IPS-18a (cell line): ENCODE data around the gene HELZ2.
"Not testable (repeated sequence)": the region's sequence is repeated elsewhere in the genome, so short reads cannot be mapped to it uniquely, and the experiment has no call there.

Experiments used
- H3K27ac ChIP-seq: one replicate; pipeline ENCODE4 v1.5.1; 2013; ENCODE audit warnings: low read length
- H3K27me3 ChIP-seq: one replicate; pipeline ENCODE4 v1.6.1; 2013; ENCODE audit warnings: mild to moderate bottlenecking, low read length; ENCODE audit not compliant: control insufficient read depth, insufficient read depth
- H3K36me3 ChIP-seq: one replicate; pipeline ENCODE4 v1.6.1; 2013; ENCODE audit warnings: low read depth, low read length; ENCODE audit not compliant: control insufficient read depth
- H3K4me1 ChIP-seq: one replicate; pipeline ENCODE4 v1.6.1; 2013; ENCODE audit warnings: low read depth, low read length; ENCODE audit not compliant: control insufficient read depth
- H3K4me3 ChIP-seq: one replicate; pipeline ENCODE4 v1.5.1; 2013; ENCODE audit warnings: low read length
- H3K9ac ChIP-seq: one replicate; pipeline ENCODE4 v1.6.1; 2013; ENCODE audit warnings: mild to moderate bottlenecking, low read length, moderate library complexity
- H3K9me3 ChIP-seq: one replicate; pipeline ENCODE4 v1.6.1; 2013; ENCODE audit warnings: low read depth, low read length; ENCODE audit not compliant: control insufficient read depth

HELZ2 gene

DNA sequence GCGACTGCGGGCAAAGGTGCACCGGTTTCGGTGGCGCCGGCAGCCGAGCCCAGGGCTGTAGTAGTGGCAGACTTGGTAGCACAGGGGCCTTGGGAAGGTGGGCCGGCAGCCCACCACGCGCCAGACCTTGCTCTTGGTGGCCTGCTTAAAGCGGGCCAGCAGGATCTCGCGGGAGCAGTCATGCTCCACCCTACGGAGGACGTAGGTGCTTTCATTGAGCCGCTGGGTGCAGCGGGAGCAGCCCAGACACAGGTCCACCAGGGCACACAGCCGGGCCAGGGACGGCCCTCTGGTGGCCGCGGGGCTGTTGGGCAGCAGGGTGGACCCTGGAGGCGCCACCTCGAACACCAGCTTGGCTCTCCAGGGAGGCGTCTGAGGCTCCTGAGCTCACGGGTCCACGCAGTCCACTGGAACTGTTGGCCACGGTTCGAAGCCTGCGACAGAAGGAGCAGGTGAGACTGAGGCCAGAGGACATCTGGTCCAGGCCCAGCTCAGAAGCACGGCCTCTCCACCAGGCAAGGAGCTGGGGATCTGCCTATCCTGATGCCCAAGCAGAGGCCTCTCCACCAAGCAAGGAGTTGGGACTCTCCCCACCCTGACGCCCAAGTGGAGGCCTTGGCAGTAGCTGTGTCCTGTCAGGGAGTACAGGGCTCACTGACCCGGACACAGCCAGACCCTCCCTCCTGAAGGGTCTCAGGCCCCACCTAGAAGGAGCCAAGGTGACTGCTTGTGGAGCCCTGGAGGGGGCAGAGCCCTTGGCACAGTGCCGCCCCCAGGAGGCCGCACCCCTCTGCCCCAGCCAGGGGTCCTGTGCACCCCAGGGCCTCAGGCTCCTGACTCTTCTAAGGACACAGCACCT lies 1.0 kb downstream of the HELZ2 start:
- Histone ChIP-seq H3K4me1 (no peaks in the 10 kb centered on the region), H3K36me3 (no peaks in the 10 kb centered on the region), H3K27ac (no peak overlapping the region), H3K9ac (no peak overlapping the region), H3K9me3 (no peaks in the 10 kb centered on the region), H3K27me3 (peaks cover 6% of the 10 kb centered on the region), H3K4me3 (peak overlapping the region; percentile 66)

DNA sequence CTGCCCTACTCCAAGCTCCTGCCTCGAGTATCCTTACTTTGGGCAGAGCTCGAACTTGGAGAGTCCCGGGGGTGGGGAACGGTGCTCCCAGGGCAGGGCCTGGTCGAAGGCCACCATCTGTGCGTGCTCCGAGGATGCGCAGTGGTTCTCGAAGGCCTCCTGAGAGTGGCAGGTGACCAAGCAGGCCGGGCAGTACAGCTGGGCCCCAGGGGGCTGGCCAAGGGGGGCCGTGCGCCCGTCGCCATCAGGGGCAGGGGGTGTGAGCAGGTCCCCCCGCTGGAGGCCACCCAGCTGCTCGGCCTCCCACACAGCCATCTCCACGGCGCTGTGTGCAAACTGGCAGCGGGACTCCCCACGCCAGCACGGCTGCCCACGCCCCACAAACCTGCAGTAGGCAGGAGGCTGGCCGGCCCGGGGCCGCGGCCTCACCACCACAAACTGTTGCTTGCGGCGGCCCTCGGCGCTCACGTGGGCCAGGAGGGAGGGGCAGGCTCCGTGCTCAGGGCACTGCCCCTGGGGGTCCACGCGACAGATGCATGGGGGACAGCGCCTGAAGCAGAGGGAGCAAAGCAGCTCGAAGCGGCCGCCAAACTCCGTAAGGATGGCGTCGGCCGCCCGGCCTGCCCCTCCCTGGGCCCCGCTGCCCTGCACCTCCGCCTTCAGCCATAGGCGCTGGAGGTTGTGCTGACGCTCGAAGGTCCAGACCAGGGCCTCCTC lies 1.8 kb downstream of the HELZ2 start:
- Histone ChIP-seq H3K4me3 (no peak overlapping the region), H3K4me1 (no peaks in the 10 kb centered on the region), H3K9me3 (no peaks in the 10 kb centered on the region), H3K9ac (no peak overlapping the region), H3K36me3 (no peaks in the 10 kb centered on the region), H3K27me3 (peaks cover 6% of the 10 kb centered on the region), H3K27ac (no peak overlapping the region)

DNA sequence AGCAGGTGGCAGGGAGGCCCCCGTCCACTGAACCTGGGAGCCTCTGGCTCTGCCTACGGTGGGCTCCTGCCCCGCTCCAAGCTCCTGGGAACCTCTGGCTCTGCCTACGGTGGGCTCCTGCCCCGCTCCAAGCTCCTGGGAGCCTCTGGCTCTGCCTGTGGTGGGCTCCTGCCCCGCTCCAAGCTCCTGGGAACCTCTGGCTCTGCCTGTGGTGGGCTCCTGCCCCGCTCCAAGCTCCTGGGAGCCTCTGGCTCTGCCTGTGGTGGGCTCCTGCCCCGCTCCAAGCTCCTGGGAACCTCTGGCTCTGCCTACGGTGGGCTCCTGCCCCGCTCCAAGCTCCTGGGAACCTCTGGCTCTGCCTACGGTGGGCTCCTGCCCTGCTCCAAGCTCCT lies 3.0 kb downstream of the HELZ2 start:
- H3K4me1 ChIP-seq, H3K9ac ChIP-seq, H3K27ac ChIP-seq, H3K27me3 ChIP-seq, H3K4me3 ChIP-seq, H3K36me3 ChIP-seq, H3K9me3 ChIP-seq: not testable (repeated sequence)

DNA sequence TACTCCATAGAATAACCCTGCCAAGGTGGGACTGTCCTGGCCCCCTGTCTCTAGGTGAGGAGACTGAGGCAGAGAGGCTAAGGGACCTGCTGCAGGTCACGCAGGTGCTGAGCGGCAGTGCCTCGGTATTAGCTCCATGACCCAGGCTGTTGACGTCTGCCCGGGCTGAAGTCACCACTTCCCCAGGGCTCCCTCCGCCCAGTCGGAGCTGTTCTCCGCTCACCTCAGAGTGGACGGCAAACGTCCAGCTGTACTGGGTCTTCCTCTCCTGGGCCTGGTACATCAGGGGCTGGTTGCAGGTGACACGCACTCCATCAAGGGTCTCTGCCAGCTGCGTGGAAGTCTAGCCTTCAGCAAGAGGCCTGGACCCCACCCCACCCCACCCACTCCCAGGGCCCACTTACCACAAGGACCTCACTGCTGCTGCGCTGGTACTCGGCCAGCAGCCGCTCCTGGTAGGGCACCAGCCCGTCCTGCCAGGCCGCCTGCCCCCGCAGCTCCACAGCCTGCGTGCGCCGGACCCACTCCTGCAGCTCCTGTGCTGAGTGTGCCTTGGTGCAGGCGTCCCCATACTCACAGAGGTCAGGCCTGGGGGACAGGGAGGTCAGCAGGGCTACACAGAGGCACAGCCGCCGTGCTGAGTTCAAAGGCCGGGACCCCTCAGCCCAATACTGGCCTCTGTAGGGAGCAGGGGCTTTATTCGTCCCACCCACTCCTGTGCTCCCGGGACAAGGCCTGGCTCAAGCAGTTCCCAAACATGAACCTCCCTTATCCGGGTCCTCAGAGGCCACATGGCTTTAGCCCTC lies 3.6 kb downstream of the HELZ2 start:
- no peak overlapping the region for H3K4me3 ChIP-seq
- no peaks in the 10 kb centered on the region for H3K9me3 ChIP-seq
- no peak overlapping the region for H3K9ac ChIP-seq
- no peaks in the 10 kb centered on the region for H3K4me1 ChIP-seq
- no peaks in the 10 kb centered on the region for H3K36me3 ChIP-seq
- H3K27me3 ChIP-seq, result peaks cover 6% of the 10 kb centered on the region
- no peak overlapping the region for H3K27ac ChIP-seq

DNA sequence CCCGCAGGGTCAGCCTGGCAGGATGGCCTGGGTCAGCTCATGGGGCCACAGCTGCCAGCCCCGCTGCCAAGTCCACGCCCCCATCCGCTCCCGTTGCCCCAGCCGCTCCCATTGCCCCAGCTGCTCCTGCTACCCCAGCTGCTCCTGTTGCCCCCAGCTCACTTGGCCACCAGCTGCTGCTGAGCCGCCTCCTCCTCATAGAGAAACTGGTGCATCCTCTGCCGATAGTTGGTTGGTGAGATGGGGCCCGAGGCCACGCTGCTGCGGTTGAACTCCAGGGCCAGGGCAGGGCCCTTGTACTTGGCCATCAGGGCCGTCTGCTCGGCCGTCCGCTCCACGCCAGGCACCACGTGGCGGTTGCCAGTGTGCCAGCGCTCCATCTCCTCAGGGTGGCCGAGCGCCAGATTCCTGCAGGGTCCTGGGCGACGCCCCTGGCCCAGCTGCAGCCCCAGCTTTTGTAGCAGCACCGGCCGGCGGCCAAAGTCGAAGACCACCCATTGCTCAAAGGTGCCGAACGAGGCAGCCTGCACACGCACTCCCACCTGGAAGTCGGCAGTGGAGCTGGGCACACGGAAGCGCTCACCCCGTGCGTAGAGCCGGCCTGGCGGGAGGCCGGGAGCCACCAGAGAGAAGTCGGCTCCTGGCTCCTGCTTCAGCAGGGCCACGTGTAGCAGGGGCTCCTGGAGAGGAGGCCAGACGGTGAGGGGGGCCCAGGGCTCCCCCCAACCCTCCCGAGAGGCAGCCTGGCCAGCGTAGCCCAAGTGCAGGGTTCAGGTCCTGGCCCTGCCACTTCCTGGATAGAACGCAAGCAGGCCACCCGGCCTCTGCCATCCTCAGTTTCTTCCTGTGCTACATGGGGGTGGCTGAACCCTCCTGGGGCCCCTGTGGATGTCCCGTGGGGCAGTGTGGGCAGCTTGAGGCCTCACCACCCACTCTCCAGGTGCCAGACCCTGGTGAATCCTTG lies 4.8 kb downstream of the HELZ2 start:
- H3K36me3 ChIP-seq, result no peaks in the 10 kb centered on the region
- no peaks in the 10 kb centered on the region for H3K9me3 ChIP-seq
- H3K9ac ChIP-seq, result no peak overlapping the region
- H3K4me1 ChIP-seq, result no peaks in the 10 kb centered on the region
- no peak overlapping the region for H3K27ac ChIP-seq
- peaks cover 6% of the 10 kb centered on the region for H3K27me3 ChIP-seq
- H3K4me3 ChIP-seq, result no peak overlapping the region

DNA sequence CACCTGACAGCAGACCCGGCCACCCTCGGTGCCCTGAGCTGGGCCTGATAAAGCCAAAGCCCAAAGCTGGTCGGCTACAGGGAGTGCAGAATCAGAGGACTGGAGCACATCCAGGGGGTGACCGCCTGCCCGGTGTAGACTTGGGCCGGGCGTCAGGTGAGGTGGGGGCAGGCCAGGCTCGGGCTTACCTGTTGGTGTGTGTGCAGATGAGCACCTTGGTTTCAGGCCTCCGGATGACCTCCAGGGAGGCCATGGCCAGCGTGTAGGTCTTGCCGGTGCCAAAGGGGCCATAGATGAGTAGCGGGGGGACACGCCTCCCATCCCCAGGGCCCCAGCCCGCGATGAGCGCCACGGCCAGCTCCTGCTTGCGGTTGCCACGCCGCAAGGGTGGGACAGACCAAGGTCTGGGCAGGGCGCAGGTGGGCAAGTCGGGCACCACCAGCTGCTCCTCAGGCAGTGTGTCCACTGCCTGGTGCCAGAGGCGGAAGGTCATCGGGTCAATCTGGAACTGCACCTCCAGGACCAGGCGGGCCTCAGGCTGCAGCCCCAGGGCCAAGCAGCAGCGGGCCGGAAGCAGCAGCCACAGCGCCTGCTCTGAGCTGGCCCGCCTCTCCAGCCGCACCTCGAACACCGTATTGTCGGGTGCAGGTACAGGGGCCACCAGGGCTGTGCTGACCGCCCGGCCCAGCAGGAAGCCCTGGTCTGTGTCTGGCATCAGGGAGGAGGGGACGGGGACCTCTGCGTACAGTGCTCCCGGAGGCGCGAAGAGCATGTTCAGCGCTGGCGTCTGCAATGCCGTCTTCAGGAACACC lies 5.7 kb downstream of the HELZ2 start:
- Histone ChIP-seq H3K36me3 (no peaks in the 10 kb centered on the region), H3K9ac (no peak overlapping the region), H3K9me3 (no peaks in the 10 kb centered on the region), H3K27ac (no peak overlapping the region), H3K4me1 (no peaks in the 10 kb centered on the region), H3K27me3 (peaks cover 2% of the 10 kb centered on the region), H3K4me3 (no peak overlapping the region)

DNA sequence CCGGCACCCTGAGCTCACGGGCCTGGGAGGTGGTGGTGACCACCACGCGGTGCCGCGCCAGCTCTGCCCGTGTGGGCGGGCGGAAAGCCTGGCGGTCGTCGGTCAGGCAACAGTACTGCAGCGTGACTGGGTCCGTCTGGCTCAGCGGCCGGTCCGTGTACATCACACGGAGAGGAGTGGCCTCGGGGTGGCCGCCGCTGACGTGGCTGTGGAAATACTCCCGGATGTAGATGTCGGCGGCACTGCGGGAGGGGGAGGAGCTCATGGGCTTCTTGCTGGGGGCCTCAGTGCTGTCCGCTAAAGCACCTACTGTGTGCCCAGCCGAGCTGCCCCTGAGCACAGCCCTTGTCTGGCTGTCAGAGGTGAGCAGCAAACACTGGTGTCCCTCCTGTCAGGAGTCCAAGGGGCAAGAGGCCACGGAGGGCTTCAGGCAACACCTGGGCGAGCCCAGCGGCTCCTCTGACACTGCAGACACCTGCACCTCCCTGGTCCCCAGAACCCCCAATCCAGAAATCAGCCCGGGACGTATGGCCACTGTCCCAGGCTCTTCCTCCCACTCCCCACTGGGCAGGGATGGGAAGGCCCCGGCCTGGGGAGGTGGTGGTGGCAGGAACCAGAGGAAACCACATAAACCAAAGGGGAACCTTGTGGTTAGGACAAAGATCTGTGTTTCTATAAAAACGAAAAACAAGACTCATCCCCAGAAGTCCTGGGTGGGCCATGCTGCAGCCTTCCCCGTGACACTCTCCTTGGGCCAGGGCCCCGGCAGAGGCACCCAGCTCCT lies 6.5 kb downstream of the HELZ2 start:
- Histone ChIP-seq H3K9ac (no peak overlapping the region), H3K27me3 (no peaks in the 10 kb centered on the region), H3K4me3 (no peak overlapping the region), H3K27ac (no peak overlapping the region), H3K4me1 (no peaks in the 10 kb centered on the region), H3K9me3 (no peaks in the 10 kb centered on the region), H3K36me3 (no peaks in the 10 kb centered on the region)

DNA sequence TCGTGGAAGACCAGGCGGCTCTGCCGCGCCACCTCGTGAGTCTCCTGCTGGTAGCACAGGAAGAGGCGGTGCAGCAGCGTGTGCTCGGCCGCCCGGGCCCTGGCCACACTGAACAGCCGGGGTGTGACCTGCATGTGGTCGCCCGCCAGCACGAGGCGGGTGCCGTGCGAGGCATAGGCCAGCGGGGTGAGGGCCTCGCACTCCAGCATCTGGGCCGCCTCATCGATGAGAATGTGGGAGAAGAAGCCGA lies 7.0 kb downstream of the HELZ2 start:
- H3K27ac ChIP-seq, result no peak overlapping the region
- no peaks in the 10 kb centered on the region for H3K27me3 ChIP-seq
- H3K36me3 ChIP-seq, result no peaks in the 10 kb centered on the region
- no peak overlapping the region for H3K4me3 ChIP-seq
- H3K9ac ChIP-seq, result no peak overlapping the region
- no peaks in the 10 kb centered on the region for H3K9me3 ChIP-seq
- no peaks in the 10 kb centered on the region for H3K4me1 ChIP-seq

DNA sequence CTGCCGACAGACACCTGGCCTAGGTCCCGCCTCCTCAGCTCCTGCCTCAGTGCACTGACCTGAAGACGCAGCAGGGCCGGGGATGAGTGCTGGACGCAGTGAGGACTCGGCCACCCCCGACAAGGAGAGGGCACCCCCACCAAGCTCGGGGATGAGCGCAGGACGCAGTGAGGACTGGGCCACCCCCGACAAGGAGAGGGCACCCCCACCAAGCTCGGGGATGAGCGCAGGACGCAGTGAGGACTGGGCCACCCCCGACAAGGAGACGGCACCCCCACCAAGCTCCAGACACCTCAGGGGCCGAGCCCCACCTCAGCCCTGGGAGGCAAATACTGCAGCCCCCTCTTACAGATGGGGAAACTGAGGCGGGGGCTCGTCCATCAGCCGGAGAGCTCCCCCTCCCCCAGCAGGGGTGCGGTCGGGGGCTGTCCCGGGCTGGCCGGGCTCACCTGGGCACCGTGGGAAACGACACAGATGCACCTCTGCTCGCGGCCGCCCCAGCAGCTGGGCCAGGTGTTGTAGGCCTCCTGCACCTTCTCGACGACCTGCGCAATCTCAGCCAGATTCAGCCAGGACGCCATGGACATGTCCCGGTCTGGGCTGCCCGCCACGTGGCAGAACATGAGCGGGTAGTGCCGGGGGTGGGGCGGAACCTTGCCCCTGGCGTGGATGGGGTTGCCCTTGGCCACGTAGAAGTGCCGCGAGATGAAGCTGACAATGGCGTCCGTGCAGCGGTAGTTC lies 7.5 kb downstream of the HELZ2 start:
- Histone ChIP-seq H3K9me3 (no peaks in the 10 kb centered on the region), H3K4me1 (no peaks in the 10 kb centered on the region), H3K27ac (no peak overlapping the region), H3K4me3 (no peak overlapping the region), H3K27me3 (no peaks in the 10 kb centered on the region), H3K9ac (no peak overlapping the region), H3K36me3 (no peaks in the 10 kb centered on the region)
